Measurements from ENCODE around the gene NFIA. TPM values are rescaled to one million over a fixed set of nuclear protein-coding genes. Genes with fewer than 3 reads are reported as not detected.
A peak's percentile ranks its signal among the peaks of the same experiment; 100 is the strongest.

The NFIA gene
- total and polyA plus RNA-seq, 9 of the 15 experiments (the other 6 are each of a cell fraction or from before 2014, with no cell fraction given), result 5.3 to 24.9 (median 9.8) TPM

DNA sequence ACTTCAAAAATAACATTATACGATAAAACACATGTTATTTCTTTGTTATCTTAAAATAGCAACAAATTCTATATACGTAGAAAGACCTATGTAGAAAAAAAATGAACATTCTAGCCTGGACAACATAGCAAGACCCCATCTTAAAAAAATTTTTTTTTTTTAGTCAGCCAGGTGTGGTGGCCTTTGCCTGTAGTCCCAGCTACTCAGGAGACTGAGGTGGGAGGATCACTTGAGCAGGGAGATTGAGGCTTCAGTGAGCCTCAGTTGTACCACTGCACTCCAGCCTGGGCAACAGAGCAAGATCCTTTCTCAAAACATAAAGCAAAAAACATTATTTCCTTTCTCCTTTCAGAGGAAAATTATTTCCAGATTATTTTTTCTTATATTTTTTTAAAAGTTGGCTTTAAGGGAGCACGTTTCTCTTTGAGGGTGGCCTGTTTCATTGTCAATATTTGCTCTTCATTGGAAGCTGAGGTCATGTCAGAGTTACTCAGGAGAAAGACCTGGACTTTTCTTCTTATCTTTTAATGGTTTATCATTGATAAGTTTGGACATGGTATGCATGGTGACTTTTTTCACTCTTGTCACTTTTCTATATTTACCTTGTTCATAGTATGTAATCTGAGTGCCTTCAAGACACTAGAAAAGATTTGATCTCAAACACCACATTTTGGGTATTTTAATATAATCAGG, 32.0 kb downstream of the NFIA start (continued):
- TF ChIP-seq CBX8 (IDR thresholded peaks at IDR 0.05; ENCODE audit: borderline replicate concordance, extremely low read depth, low read depth, low read length, poor library complexity, severe bottlenecking), result no peak
- TF ChIP-seq DIDO1 (tag; IDR thresholded peaks at IDR 0.05; ENCODE audit: low read depth), result no peak
- no peak for TF ChIP-seq ZNF57 (CRISPR knock-in tag; IDR thresholded peaks at IDR 0.05)
- TF ChIP-seq STAG1 (CRISPR knock-in tag; IDR thresholded peaks at IDR 0.05; ENCODE audit: borderline replicate concordance), result no peak
- TF ChIP-seq TARDBP (IDR thresholded peaks at IDR 0.05), result no peak
- TF ChIP-seq ZBTB26 (CRISPR knock-in tag; IDR thresholded peaks at IDR 0.05), result no peak
- no peak for TF ChIP-seq DPF2 (IDR thresholded peaks at IDR 0.05)
- peak; percentile 81 for TF ChIP-seq ADNP (tag; IDR thresholded peaks at IDR 0.05)
- no peak for TF ChIP-seq ZNF124 (CRISPR knock-in tag; IDR thresholded peaks at IDR 0.05)
- TF ChIP-seq ZNF274 (IDR thresholded peaks at IDR 0.05; ENCODE audit: borderline replicate concordance, low read depth, low read length), result no peak
- TF ChIP-seq CCNT2 (IDR thresholded peaks at IDR 0.05; ENCODE audit: borderline replicate concordance, extremely low read depth, insufficient read length, low read depth, low read length), result no peak
- TF ChIP-seq NCOA4 (IDR thresholded peaks at IDR 0.05; ENCODE audit: partially characterized antibody), result no peak
- TF ChIP-seq NFRKB (IDR thresholded peaks at IDR 0.05; ENCODE audit: low read depth), result no peak
- TF ChIP-seq U2AF2 (optimal IDR thresholded peaks at IDR 0.05; ENCODE audit: low read depth, low read length), result no peak
- TF ChIP-seq ZNF511 (CRISPR knock-in tag; IDR thresholded peaks at IDR 0.05), result no peak
- TF ChIP-seq LARP7 (IDR thresholded peaks at IDR 0.05), result no peak
- TF ChIP-seq, protein P1, sequence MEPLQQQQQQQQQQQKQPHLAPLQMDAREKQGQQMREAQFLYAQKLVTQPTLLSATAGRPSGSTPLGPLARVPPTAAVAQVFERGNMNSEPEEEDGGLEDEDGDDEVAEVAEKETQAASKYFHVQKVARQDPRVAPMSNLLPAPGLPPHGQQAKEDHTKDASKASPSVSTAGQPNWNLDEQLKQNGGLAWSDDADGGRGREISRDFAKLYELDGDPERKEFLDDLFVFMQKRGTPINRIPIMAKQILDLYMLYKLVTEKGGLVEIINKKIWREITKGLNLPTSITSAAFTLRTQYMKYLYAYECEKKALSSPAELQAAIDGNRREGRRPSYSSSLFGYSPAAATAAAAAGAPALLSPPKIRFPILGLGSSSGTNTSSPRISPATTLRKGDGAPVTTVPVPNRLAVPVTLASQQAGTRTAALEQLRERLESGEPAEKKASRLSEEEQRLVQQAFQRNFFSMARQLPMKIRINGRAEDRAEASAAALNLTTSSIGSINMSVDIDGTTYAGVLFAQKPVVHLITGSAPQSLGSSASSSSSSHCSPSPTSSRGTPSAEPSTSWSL (CRISPR knock-in tag; IDR thresholded peaks at IDR 0.05; ENCODE audit: borderline replicate concordance), result no peak
- peak; percentile 90 for TF ChIP-seq RBM25 (IDR thresholded peaks at IDR 0.05; ENCODE audit: low read depth, low read length, severe bottlenecking)
- TF ChIP-seq ZNF24 (IDR thresholded peaks at IDR 0.05), result no peak
- no peak for TF ChIP-seq ZNF507 (tag; conservative IDR thresholded peaks at IDR 0.05)
- TF ChIP-seq TGIF2 (CRISPR knock-in tag; IDR thresholded peaks at IDR 0.05), result no peak
- no peak for TF ChIP-seq RBM17 (IDR thresholded peaks at IDR 0.05; ENCODE audit: borderline replicate concordance, low read depth, low read length)
- TF ChIP-seq ZNF121 (CRISPR knock-in tag; conservative IDR thresholded peaks at IDR 0.05), result peak; percentile 100
